HepG2 (cell line): ENCODE measurements around the gene METRN. TPM values are rescaled to one million over a fixed set of nuclear protein-coding genes. Genes with fewer than 3 reads are reported as not detected.

Experiments
- FOXJ3 ChIP-seq: sonication (generic); formaldehyde crosslinking; IDR thresholded peaks from 2 replicates; pipeline ENCODE4 v1.4.0; 2020; ENCODE audit warnings: missing genetic modification reagents, mild to moderate bottlenecking, borderline replicate concordance
- HOXA7 ChIP-seq: sonication (generic); formaldehyde crosslinking; IDR thresholded peaks from 2 replicates; pipeline ENCODE4 v1.8.1; 2022; ENCODE audit warnings: mild to moderate bottlenecking, missing genetic modification reagents, moderate library complexity
- IKZF4 ChIP-seq: sonication (generic); formaldehyde crosslinking; IDR thresholded peaks from 2 replicates; pipeline ENCODE4 v1.5.1; 2020; ENCODE audit warnings: borderline replicate concordance, mild to moderate bottlenecking, low read depth, missing genetic modification reagents; ENCODE audit errors: not compliant biosample characterization
- KLF13 ChIP-seq: sonication (generic); formaldehyde crosslinking; IDR thresholded peaks from 2 replicates; pipeline ENCODE4 v1.4.0; 2020; ENCODE audit warnings: mild to moderate bottlenecking, missing genetic modification reagents
- MED13 ChIP-seq: sonication (generic); formaldehyde crosslinking; IDR thresholded peaks from 2 replicates; pipeline ENCODE4 v1.5.0; 2020; ENCODE audit warnings: missing genetic modification reagents
- NFIC ChIP-seq: IDR thresholded peaks from 2 replicates; pipeline ENCODE4 v1.6.1; 2012; ENCODE audit warnings: mild to moderate bottlenecking, low read length, inconsistent platforms
- NKX3-1 ChIP-seq: sonication (generic); formaldehyde crosslinking; IDR thresholded peaks from 2 replicates; pipeline ENCODE4 v1.5.0; 2020; ENCODE audit warnings: missing genetic modification reagents
- PHF5A ChIP-seq: IDR thresholded peaks from one replicate; pipeline ENCODE4 v1.6.1; 2018; ENCODE audit warnings: low read depth, missing genetic modification reagents; ENCODE audit not compliant: unreplicated experiment
- SOX5 ChIP-seq: IDR thresholded peaks from 2 replicates; pipeline ENCODE4 v1.6.1; 2016; ENCODE audit warnings: borderline replicate concordance
- THYN1 ChIP-seq: sonication (generic); formaldehyde crosslinking; IDR thresholded peaks from 2 replicates; pipeline ENCODE4 v1.8.1; 2023; ENCODE audit warnings: low read depth, mild to moderate bottlenecking, moderate library complexity, missing genetic modification reagents, borderline replicate concordance
- U2AF2 ChIP-seq: fragments of 200-400 bp; formaldehyde crosslinking; IDR thresholded peaks from 2 replicates; pipeline ENCODE4 v1.6.1; 2017; ENCODE audit warnings: low read depth, mild to moderate bottlenecking, low read length
- ZBTB7B ChIP-seq: sonication (generic); formaldehyde crosslinking; IDR thresholded peaks from 2 replicates; pipeline ENCODE4 v1.4.0; 2020; ENCODE audit warnings: missing genetic modification reagents
- ZFP82 ChIP-seq: sonication (generic); formaldehyde crosslinking; IDR thresholded peaks from 2 replicates; pipeline ENCODE4 v1.5.1; 2020; ENCODE audit warnings: mild to moderate bottlenecking, missing genetic modification reagents, borderline replicate concordance
- ZNF136 ChIP-seq: sonication (generic); formaldehyde crosslinking; IDR thresholded peaks from 2 replicates; pipeline ENCODE4 v1.8.1; 2022; ENCODE audit warnings: low read depth, mild to moderate bottlenecking, moderate library complexity, missing genetic modification reagents
- ZNF260 ChIP-seq: sonication (generic); formaldehyde crosslinking; IDR thresholded peaks from 2 replicates; pipeline ENCODE4 v1.4.0; 2020; ENCODE audit warnings: missing genetic modification reagents, low read depth, mild to moderate bottlenecking, borderline replicate concordance
- ZNF432 ChIP-seq: sonication (generic); formaldehyde crosslinking; IDR thresholded peaks from 2 replicates; pipeline ENCODE4 v1.5.0; 2020; ENCODE audit warnings: missing genetic modification reagents, mild to moderate bottlenecking, borderline replicate concordance
- ZNF44 ChIP-seq: sonication (generic); formaldehyde crosslinking; IDR thresholded peaks from 2 replicates; pipeline ENCODE4 v1.5.1; 2020; ENCODE audit warnings: mild to moderate bottlenecking, missing genetic modification reagents
- ZNF496 ChIP-seq: sonication (generic); formaldehyde crosslinking; IDR thresholded peaks from 2 replicates; pipeline ENCODE4 v1.8.1; 2023; ENCODE audit warnings: mild to moderate bottlenecking, moderate library complexity, missing genetic modification reagents; ENCODE audit not compliant: insufficient replicate concordance
- ZNF615 ChIP-seq: sonication (generic); formaldehyde crosslinking; IDR thresholded peaks from 2 replicates; pipeline ENCODE4 v1.5.0; 2020; ENCODE audit warnings: mild to moderate bottlenecking, missing genetic modification reagents, borderline replicate concordance
- ZNF772 ChIP-seq: sonication (generic); formaldehyde crosslinking; IDR thresholded peaks from 2 replicates; pipeline ENCODE4 v1.5.0; 2020; ENCODE audit warnings: mild to moderate bottlenecking, missing genetic modification reagents
- polyA plus RNA-seq, 8 experiments: library from polyadenylated mRNA; depleted of rRNA in 3 of 8; stranded (reverse) in 7 of 8; unstranded in 1 of 8; fragments of >200 nt; fragmentation: Illumina TruSeq in 4 of 8; extraction: Trizol in 4 of 8; gene quantifications; 2 replicates each; pipeline versions ENCODE4 v1.2.1 to v1.2.3, GENCODE V29; 2011 to 2016; ENCODE audit warnings: low read depth in 4 of 8, missing spikeins in 1 of 8, mixed read lengths in 1 of 8; ENCODE audit not compliant: insufficient read depth in 1 of 8
- total RNA-seq, 5 experiments: library from RNA; depleted of rRNA; stranded (reverse); fragments of >200 nt; fragmentation: Illumina TruSeq; extraction: Trizol; gene quantifications; 2 replicates each; pipeline ENCODE4 v1.2.3, GENCODE V29; 2016; ENCODE audit warnings: low read depth in 1 of 5
- TF ChIP-seq, protein P1 (sequence below): sonication (generic); formaldehyde crosslinking; IDR thresholded peaks from 2 replicates; pipeline ENCODE4 v1.5.0; 2020; ENCODE audit warnings: mild to moderate bottlenecking, missing genetic modification reagents, moderate library complexity
- TF ChIP-seq, protein P2 (sequence below): sonication (generic); formaldehyde crosslinking; IDR thresholded peaks from 2 replicates; pipeline ENCODE4 v1.9.0; 2021; ENCODE audit warnings: missing genetic modification reagents, borderline replicate concordance
- TF ChIP-seq, protein P3 (sequence below): sonication (generic); formaldehyde crosslinking; IDR thresholded peaks from 2 replicates; pipeline ENCODE4 v1.4.0; 2020; ENCODE audit warnings: missing genetic modification reagents
- TF ChIP-seq, protein P4 (sequence below): sonication (generic); formaldehyde crosslinking; IDR thresholded peaks from 2 replicates; pipeline ENCODE4 v1.4.0; 2020; ENCODE audit warnings: mild to moderate bottlenecking, missing genetic modification reagents, borderline replicate concordance

Gene METRN
- total and polyA plus RNA-seq, 2 of the 13 experiments (the other 11 are each of a cell fraction or from before 2014, with no cell fraction given), result 25.5 to 46.1 TPM

DNA sequence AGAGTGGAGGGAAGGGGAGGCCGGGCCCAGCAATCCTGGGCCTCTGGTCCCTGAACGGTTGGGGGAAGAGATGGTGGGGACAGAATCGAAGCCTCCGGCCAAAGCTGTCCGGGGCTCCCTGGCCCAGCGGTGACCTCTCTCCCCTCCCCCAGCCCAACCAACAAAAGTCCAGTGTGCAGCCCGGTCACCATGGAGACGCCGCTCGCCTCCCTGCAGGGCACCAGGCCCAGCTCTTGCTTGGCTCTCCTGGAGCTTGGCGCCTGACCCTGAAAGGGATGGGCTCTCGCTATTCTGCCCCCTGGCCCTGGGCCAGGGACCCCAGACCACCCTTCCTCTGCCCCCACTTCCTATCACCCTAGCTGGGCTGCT is 1.3 kb downstream of the METRN start (continued):
- TF ChIP-seq THYN1 (CRISPR knock-in tag), result no peak
- peak; percentile 46 for TF ChIP-seq IKZF4 (CRISPR knock-in tag)
- TF ChIP-seq MED13 (CRISPR knock-in tag), result no peak
- no peak for TF ChIP-seq ZNF432
- no peak for TF ChIP-seq ZNF136 (CRISPR knock-in tag)
- no peak for TF ChIP-seq ZNF44
- TF ChIP-seq, protein P1, sequence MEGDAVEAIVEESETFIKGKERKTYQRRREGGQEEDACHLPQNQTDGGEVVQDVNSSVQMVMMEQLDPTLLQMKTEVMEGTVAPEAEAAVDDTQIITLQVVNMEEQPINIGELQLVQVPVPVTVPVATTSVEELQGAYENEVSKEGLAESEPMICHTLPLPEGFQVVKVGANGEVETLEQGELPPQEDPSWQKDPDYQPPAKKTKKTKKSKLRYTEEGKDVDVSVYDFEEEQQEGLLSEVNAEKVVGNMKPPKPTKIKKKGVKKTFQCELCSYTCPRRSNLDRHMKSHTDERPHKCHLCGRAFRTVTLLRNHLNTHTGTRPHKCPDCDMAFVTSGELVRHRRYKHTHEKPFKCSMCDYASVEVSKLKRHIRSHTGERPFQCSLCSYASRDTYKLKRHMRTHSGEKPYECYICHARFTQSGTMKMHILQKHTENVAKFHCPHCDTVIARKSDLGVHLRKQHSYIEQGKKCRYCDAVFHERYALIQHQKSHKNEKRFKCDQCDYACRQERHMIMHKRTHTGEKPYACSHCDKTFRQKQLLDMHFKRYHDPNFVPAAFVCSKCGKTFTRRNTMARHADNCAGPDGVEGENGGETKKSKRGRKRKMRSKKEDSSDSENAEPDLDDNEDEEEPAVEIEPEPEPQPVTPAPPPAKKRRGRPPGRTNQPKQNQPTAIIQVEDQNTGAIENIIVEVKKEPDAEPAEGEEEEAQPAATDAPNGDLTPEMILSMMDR (CRISPR knock-in tag), result no peak
- TF ChIP-seq PHF5A (CRISPR knock-in tag), result no peak
- no peak for TF ChIP-seq ZFP82 (CRISPR knock-in tag)
- TF ChIP-seq NKX3-1 (CRISPR knock-in tag), result no peak
- no peak for TF ChIP-seq ZNF260 (CRISPR knock-in tag)
- no peak for TF ChIP-seq FOXJ3 (CRISPR knock-in tag)
- TF ChIP-seq U2AF2, result 0 out of 2 replicates have a peak, but pooled peaks have one; percentile 83
- no peak for TF ChIP-seq ZNF615 (CRISPR knock-in tag)
- TF ChIP-seq ZNF496, result no peak
- peak; percentile 38; the same call in 1 of the 2 replicates for TF ChIP-seq ZBTB7B (CRISPR knock-in tag)
- no peak for TF ChIP-seq SOX5 (CRISPR knock-in tag)
- TF ChIP-seq, protein P2, sequence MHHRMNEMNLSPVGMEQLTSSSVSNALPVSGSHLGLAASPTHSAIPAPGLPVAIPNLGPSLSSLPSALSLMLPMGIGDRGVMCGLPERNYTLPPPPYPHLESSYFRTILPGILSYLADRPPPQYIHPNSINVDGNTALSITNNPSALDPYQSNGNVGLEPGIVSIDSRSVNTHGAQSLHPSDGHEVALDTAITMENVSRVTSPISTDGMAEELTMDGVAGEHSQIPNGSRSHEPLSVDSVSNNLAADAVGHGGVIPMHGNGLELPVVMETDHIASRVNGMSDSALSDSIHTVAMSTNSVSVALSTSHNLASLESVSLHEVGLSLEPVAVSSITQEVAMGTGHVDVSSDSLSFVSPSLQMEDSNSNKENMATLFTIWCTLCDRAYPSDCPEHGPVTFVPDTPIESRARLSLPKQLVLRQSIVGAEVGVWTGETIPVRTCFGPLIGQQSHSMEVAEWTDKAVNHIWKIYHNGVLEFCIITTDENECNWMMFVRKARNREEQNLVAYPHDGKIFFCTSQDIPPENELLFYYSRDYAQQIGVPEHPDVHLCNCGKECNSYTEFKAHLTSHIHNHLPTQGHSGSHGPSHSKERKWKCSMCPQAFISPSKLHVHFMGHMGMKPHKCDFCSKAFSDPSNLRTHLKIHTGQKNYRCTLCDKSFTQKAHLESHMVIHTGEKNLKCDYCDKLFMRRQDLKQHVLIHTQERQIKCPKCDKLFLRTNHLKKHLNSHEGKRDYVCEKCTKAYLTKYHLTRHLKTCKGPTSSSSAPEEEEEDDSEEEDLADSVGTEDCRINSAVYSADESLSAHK (CRISPR knock-in tag), result no peak
- TF ChIP-seq KLF13, result no peak
- no peak for TF ChIP-seq ZNF772 (CRISPR knock-in tag)
- TF ChIP-seq, protein P3, sequence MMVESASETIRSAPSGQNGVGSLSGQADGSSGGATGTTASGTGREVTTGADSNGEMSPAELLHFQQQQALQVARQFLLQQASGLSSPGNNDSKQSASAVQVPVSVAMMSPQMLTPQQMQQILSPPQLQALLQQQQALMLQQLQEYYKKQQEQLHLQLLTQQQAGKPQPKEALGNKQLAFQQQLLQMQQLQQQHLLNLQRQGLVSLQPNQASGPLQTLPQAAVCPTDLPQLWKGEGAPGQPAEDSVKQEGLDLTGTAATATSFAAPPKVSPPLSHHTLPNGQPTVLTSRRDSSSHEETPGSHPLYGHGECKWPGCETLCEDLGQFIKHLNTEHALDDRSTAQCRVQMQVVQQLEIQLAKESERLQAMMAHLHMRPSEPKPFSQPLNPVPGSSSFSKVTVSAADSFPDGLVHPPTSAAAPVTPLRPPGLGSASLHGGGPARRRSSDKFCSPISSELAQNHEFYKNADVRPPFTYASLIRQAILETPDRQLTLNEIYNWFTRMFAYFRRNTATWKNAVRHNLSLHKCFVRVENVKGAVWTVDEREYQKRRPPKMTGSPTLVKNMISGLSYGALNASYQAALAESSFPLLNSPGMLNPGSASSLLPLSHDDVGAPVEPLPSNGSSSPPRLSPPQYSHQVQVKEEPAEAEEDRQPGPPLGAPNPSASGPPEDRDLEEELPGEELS (CRISPR knock-in tag), result no peak
- no peak for TF ChIP-seq NFIC
- TF ChIP-seq HOXA7 (CRISPR knock-in tag), result no peak
- TF ChIP-seq, protein P4, sequence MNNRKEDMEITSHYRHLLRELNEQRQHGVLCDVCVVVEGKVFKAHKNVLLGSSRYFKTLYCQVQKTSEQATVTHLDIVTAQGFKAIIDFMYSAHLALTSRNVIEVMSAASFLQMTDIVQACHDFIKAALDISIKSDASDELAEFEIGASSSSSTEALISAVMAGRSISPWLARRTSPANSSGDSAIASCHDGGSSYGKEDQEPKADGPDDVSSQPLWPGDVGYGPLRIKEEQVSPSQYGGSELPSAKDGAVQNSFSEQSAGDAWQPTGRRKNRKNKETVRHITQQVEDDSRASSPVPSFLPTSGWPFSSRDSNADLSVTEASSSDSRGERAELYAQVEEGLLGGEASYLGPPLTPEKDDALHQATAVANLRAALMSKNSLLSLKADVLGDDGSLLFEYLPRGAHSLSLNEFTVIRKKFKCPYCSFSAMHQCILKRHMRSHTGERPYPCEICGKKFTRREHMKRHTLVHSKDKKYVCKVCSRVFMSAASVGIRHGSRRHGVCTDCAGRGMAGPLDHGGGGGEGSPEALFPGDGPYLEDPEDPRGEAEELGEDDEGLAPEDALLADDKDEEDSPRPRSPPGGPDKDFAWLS, result no peak
